ENCODE results near the gene SNCG. TPM values are rescaled to one million over a fixed set of nuclear protein-coding genes. Genes with fewer than 3 reads are reported as not detected.
"Not testable (repeated sequence)": the region's sequence is repeated elsewhere in the genome, so short reads cannot be mapped to it uniquely, and the experiment has no call there.

Gene SNCG
- total RNA-seq, 1 donor = not detected

GRCh38 chr10:86972613-86973380 lies 14.4 kb downstream of the SNCG start:
- DNase-seq (ENCODE audit: low read depth in 2 of 3, low spot score in 2 of 3) = no peak

DNA sequence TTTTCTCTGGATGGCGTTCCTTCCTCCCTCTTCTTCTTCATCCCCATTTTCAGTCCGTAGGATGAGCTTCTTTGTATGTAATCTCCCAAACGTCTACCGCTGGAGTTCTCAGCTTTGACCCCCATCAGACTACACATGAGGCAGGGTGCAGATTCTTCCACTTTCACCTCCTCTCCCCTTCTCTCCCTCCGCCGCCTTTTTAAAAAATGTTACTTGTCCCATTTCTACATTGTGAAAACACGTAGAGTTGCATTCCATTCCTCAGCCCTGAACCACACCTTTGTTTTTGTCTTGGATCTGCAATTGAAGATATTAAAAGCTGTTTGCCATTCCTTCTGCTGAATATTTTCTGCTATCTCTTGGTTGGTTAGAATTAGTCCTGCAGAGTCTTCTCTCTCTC lies 16.1 kb downstream of the SNCG start:
- DNase-seq (ENCODE audit: low read depth in 2 of 3, low spot score in 2 of 3) = no peak

DNA sequence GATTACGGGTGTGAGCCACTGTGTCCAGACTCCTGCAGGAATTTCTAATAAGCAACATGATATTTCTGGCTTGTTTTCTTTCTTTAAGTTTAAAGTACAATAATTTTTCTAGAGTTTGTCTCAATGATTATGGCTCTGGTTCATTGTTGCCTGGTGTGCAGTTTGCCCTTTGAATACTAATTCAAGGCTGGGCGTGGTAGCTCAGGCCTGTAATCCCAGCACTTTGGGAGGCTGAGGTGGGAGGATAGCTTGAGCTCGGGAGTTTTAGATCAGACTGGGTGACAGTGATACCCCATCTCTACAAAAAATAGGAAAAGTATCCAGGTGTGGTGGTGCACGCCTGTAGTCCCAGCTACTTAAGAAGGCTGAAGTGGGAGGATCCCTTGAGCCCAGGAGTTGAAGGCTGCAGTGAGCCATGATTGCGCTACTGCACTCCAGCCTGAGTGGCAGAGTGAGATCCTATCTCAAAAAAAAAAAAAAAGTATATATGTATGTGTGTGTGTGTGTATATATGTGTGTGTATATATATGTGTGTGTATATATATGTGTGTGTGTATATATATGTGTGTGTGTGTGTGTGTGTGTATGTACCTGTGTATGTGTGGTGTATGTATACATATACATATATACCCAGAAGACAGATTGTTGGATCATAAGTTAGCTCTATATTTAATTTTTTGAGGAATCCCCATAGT lies 18.1 kb downstream of the SNCG start:
- no peak for DNase-seq (ENCODE audit: low read depth in 2 of 3, low spot score in 2 of 3)

DNA sequence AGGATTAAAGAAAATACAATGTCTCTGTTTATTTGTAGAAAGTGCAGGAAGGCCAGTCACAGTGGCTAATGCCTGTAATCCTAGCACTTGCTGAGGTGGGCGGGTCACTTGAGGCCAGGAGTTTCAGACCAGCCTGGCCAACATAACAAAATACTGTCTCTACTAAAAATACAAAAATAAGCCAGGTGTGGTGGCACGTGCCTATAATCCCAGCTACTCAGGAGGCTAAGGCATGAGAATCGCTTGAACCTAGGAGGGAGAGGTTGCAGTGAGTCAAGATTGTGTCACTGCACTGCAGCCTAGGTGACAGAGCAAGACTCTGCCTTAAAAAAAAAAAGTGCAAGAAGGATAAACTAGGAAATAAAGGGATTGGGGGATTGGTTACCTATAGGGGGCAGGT lies 20.1 kb downstream of the SNCG start:
- not testable (repeated sequence) for DNase-seq (ENCODE audit: low read depth in 2 of 3, low spot score in 2 of 3)

DNA sequence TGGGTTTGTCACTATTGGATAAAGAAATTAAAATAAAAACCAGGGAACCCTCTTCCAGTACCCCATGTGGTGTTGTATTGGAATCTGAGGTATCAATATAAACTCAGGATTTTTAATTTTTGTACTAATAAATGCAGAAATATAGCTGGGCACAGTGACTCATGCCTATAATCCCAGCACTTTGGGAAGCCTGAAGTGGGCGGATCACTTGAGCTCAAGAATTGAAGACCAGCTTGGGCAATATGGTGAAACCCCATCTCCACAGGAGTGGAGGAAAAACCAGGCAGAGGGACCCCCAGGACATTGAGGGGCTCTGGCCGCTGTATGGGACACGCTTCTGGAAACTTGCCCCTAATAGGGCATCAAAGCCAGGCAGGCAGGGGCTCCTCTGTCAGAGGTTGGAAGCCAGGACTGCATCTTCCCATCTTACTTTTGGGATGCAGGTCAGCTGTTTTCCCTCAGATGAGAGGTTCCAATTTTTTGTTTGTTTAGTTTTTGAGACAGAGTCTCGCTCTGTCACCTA lies 21.0 kb downstream of the SNCG start:
- DNase-seq (ENCODE audit: low read depth in 2 of 3, low spot score in 2 of 3) = no peak

GRCh38 chr10:86979977-86980448 lies 21.6 kb downstream of the SNCG start:
- no peak for DNase-seq (ENCODE audit: low read depth in 2 of 3, low spot score in 2 of 3)

DNA sequence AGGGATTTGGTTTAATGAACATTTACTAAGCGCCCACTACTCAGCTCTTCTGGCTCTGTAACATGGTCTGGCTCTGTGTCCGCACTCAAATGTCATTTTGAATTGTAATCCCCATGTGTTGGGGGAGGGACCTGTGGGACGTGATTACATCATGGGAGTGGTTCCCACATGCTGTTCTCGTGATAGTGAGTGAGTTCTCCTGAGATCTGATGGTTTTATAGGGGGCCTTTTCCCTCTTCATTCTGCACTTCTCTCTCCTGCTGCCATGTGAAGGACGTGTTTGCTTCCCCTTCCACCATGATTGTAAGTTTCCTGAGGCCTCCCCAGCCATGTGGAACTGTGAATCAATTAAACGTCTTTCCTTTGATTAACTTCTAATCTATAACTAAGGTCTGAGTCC lies 22.6 kb downstream of the SNCG start:
- DNase-seq (ENCODE audit: low read depth in 2 of 3, low spot score in 2 of 3) = not testable (repeated sequence)

- DNase-seq (ENCODE audit: low read depth in 2 of 3, low spot score in 2 of 3) = no peak
Measured at GRCh38 chr10:86981716-86982115, 23.3 kb downstream of the SNCG start.

GRCh38 chr10:86984498-86984897 lies 26.1 kb downstream of the SNCG start:
- not testable (repeated sequence) for DNase-seq (ENCODE audit: low read depth in 2 of 3, low spot score in 2 of 3)

GRCh38 chr10:86988520-86988919 lies 30.1 kb downstream of the SNCG start:
- no peak for DNase-seq (ENCODE audit: low read depth in 2 of 3, low spot score in 2 of 3)

DNA sequence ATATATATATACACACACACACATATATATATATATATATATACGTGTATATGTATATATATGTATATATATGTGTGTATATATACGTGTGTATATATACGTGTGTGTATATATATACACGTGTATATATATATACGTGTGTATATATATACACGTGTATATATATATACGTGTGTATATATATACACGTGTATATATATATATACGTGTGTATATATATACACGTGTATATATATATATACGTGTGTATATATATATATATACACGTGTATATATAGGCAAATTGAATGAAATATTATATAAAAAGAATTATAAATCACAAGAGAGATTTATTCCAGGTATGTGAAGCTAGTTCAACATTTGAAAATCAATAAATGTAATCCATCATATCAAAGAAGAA lies 33.0 kb downstream of the SNCG start:
- not testable (repeated sequence) for DNase-seq (ENCODE audit: low read depth in 2 of 3, low spot score in 2 of 3)

DNA sequence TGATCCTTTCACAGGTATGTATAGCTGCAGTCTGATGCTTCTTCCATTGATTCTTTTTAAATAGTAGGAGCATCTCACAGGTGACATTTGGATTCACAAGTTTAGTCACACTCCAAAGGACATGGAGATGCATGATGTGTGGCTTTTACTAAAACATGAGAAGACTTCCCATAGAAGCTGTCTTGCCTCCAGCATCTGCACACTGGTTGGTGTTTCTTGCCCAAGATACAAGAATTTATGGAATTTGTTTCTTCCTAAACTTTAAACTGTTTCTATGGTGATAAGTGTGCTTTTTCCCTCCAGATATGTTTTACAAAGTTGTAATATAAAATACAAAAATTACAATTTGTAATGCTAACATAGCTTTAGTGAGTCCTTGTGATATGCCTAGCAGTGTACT lies 34.1 kb downstream of the SNCG start:
- DNase-seq (ENCODE audit: low read depth in 2 of 3, low spot score in 2 of 3) = no peak

- no peak for DNase-seq (ENCODE audit: low read depth in 2 of 3, low spot score in 2 of 3)
Measured at GRCh38 chr10:86992929-86993328, 34.5 kb downstream of the SNCG start.

- peak in 1 of 3 donors; percentile 4 for DNase-seq (ENCODE audit: low read depth in 2 of 3, low spot score in 2 of 3)
Measured at GRCh38 chr10:86999802-87000403, 41.5 kb downstream of the SNCG start.

- DNase-seq (ENCODE audit: low read depth in 2 of 3, low spot score in 2 of 3) = no peak
Measured at GRCh38 chr10:87000491-87000890, 42.1 kb downstream of the SNCG start.

DNA sequence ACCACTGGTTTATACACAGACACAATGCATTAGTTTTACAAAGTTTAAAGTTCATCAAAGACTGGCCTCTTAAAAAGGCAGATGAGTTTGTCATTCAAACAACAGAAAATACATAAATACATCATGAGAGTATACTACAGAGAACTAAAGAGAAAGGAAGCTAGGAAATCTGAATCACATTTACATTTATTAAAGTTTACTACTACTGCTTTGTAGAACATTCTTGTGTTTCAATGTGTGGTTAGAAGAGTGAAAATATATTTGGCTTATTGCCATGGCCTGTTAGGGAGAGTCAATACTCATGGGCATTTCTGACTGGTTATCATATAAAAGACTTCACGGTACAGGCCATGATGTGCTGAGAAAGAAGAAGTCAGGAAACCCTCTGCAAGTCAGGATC lies 48.7 kb downstream of the SNCG start:
- DNase-seq (ENCODE audit: low read depth in 2 of 3, low spot score in 2 of 3) = not testable (repeated sequence)

- not testable (repeated sequence) for DNase-seq (ENCODE audit: low read depth in 2 of 3, low spot score in 2 of 3)
Measured at GRCh38 chr10:87007674-87008073, 49.3 kb downstream of the SNCG start.

- DNase-seq (ENCODE audit: low read depth in 2 of 3, low spot score in 2 of 3) = not testable (repeated sequence)
Measured at GRCh38 chr10:87008303-87008702, 49.9 kb downstream of the SNCG start.

- not testable (repeated sequence) for DNase-seq (ENCODE audit: low read depth in 2 of 3, low spot score in 2 of 3)
Measured at GRCh38 chr10:87009134-87009696, 50.8 kb downstream of the SNCG start.

Data from hematopoietic multipotent progenitor cell (in vitro differentiated cells).